ENCODE measurements around the gene NDUFB10. TPM values are rescaled to one million over a fixed set of nuclear protein-coding genes. Genes with fewer than 3 reads are reported as not detected.
"Not testable (repeated sequence)": the region's sequence is repeated elsewhere in the genome, so short reads cannot be mapped to it uniquely, and the experiment has no call there.

NDUFB10 gene
- polyA plus RNA-seq, 1 donor (not counting 4 experiments of a cell fraction or from before 2014, with no cell fraction given) = 107 TPM

- peaks cover 79% of the 10 kb centered on the region for H3K27me3 ChIP-seq (ENCODE audit: control insufficient read depth, extremely low read depth, insufficient read depth, low read length)
- no peak for DNase-seq (ENCODE audit: low read depth, low spot score)
- H3K27ac ChIP-seq (ENCODE audit: control insufficient read depth, insufficient read depth, low read length) = no peak overlapping the region
- no peaks in the 10 kb centered on the region for H4K20me1 ChIP-seq (ENCODE audit: control insufficient read depth, extremely low read depth, insufficient read depth, low read length)
- dilution Hi-C loops (cut with MboI; ENCODE audit: extremely low pct_ligation_motif_present, low sequenced_read_pairs) = no loop called here
- no peaks in the 10 kb centered on the region for H3K9me1 ChIP-seq (ENCODE audit: control insufficient read depth, extremely low read depth, insufficient read depth, low read length)
- H3K9me3 ChIP-seq (ENCODE audit: control insufficient read depth, low read depth, low read length) = no peaks in the 10 kb centered on the region
- no peaks in the 10 kb centered on the region for H3K79me2 ChIP-seq (ENCODE audit: control insufficient read depth, insufficient read depth, low read length)
- no peaks in the 10 kb centered on the region for H3K36me3 ChIP-seq (ENCODE audit: control insufficient read depth in 2 of 2, extremely low read depth in 1 of 2, insufficient read depth in 2 of 2, low read length in 2 of 2)
- H3K4me1 ChIP-seq (ENCODE audit: control insufficient read depth, extremely low read depth, insufficient read depth, low read length) = no peaks in the 10 kb centered on the region
- H3K4me2 ChIP-seq (ENCODE audit: control insufficient read depth, extremely low read depth, insufficient read depth, low read depth, low read length) = no peak overlapping the region
- TF ChIP-seq EZH2 (IDR thresholded peaks at IDR 0.05; ENCODE audit: low read length) = no peak
- FAIRE-seq = no peak
- H2AFZ ChIP-seq (ENCODE audit: control insufficient read depth, low read length) = no peak overlapping the region
- no peak overlapping the region for H3K4me3 ChIP-seq (ENCODE audit: control insufficient read depth in 2 of 3, extremely low read depth in 1 of 3, insufficient read depth in 2 of 3, low read depth in 1 of 3, low read length in 3 of 3)
- H3K9ac ChIP-seq (ENCODE audit: control insufficient read depth, extremely low read depth, insufficient read depth, low read length) = no peak overlapping the region
Measured at GRCh38 chr16:1919327-1919998, 39.9 kb upstream of the NDUFB10 start.

- H4K20me1 ChIP-seq (ENCODE audit: control insufficient read depth, extremely low read depth, insufficient read depth, low read length); DNase-seq (ENCODE audit: low read depth, low spot score); H3K4me2 ChIP-seq (ENCODE audit: control insufficient read depth, extremely low read depth, insufficient read depth, low read depth, low read length); H3K9me3 ChIP-seq (ENCODE audit: control insufficient read depth, low read depth, low read length); H3K4me3 ChIP-seq (ENCODE audit: control insufficient read depth in 2 of 3, extremely low read depth in 1 of 3, insufficient read depth in 2 of 3, low read depth in 1 of 3, low read length in 3 of 3); dilution Hi-C loops (cut with MboI; ENCODE audit: extremely low pct_ligation_motif_present, low sequenced_read_pairs); H3K4me1 ChIP-seq (ENCODE audit: control insufficient read depth, extremely low read depth, insufficient read depth, low read length); H2AFZ ChIP-seq (ENCODE audit: control insufficient read depth, low read length); FAIRE-seq; H3K79me2 ChIP-seq (ENCODE audit: control insufficient read depth, insufficient read depth, low read length); H3K27ac ChIP-seq (ENCODE audit: control insufficient read depth, insufficient read depth, low read length); H3K9me1 ChIP-seq (ENCODE audit: control insufficient read depth, extremely low read depth, insufficient read depth, low read length); H3K9ac ChIP-seq (ENCODE audit: control insufficient read depth, extremely low read depth, insufficient read depth, low read length); H3K36me3 ChIP-seq (ENCODE audit: control insufficient read depth in 2 of 2, extremely low read depth in 1 of 2, insufficient read depth in 2 of 2, low read length in 2 of 2): not testable (repeated sequence)
- peaks cover 74% of the 10 kb centered on the region for H3K27me3 ChIP-seq (ENCODE audit: control insufficient read depth, extremely low read depth, insufficient read depth, low read length)
Measured at GRCh38 chr16:1920122-1920521, 39.2 kb upstream of the NDUFB10 start.

DNA sequence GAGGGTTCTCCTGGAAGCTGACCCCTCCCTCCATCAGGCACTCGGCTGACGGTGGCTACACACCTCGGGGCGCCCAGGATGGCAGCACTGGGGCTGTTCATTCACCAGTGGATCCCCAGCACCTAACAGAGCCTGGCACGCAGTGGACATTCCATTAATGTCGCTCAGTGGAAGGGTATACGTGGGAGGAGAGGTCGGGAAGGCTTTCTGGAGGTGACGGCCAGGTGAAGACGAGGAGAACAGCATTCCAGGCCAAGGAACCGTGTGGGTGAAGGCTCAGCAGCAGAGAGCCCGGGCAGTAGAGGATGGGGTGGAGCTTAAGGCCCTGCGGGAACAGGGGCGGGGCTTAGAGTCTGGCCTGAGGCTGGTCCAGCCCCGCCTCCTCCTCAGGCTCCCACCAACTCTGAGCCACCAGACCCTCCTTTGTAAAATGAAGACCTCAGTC lies 38.6 kb upstream of the NDUFB10 start:
- TF ChIP-seq, protein P1, sequence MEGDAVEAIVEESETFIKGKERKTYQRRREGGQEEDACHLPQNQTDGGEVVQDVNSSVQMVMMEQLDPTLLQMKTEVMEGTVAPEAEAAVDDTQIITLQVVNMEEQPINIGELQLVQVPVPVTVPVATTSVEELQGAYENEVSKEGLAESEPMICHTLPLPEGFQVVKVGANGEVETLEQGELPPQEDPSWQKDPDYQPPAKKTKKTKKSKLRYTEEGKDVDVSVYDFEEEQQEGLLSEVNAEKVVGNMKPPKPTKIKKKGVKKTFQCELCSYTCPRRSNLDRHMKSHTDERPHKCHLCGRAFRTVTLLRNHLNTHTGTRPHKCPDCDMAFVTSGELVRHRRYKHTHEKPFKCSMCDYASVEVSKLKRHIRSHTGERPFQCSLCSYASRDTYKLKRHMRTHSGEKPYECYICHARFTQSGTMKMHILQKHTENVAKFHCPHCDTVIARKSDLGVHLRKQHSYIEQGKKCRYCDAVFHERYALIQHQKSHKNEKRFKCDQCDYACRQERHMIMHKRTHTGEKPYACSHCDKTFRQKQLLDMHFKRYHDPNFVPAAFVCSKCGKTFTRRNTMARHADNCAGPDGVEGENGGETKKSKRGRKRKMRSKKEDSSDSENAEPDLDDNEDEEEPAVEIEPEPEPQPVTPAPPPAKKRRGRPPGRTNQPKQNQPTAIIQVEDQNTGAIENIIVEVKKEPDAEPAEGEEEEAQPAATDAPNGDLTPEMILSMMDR (optimal IDR thresholded peaks at IDR 0.05 in 1 of 3, IDR thresholded peaks at IDR 0.05 in 1 of 3, conservative IDR thresholded peaks at IDR 0.05 in 1 of 3; ENCODE audit: extremely low read depth in 1 of 3, insufficient read depth in 2 of 3, low read length in 3 of 3) = no peak
- TF ChIP-seq EZH2 (IDR thresholded peaks at IDR 0.05; ENCODE audit: low read length) = peak; percentile 32
- no peaks in the 10 kb centered on the region for H3K4me1 ChIP-seq (ENCODE audit: control insufficient read depth, extremely low read depth, insufficient read depth, low read length)
- H2AFZ ChIP-seq (ENCODE audit: control insufficient read depth, low read length) = no peak overlapping the region
- H3K9ac ChIP-seq (ENCODE audit: control insufficient read depth, extremely low read depth, insufficient read depth, low read length) = no peak overlapping the region
- H3K9me3 ChIP-seq (ENCODE audit: control insufficient read depth, low read depth, low read length) = no peaks in the 10 kb centered on the region
- no peak overlapping the region for H3K4me3 ChIP-seq (ENCODE audit: control insufficient read depth in 2 of 3, extremely low read depth in 1 of 3, insufficient read depth in 2 of 3, low read depth in 1 of 3, low read length in 3 of 3)
- no peak overlapping the region for H3K27ac ChIP-seq (ENCODE audit: control insufficient read depth, insufficient read depth, low read length)
- no peaks in the 10 kb centered on the region for H3K36me3 ChIP-seq (ENCODE audit: control insufficient read depth in 2 of 2, extremely low read depth in 1 of 2, insufficient read depth in 2 of 2, low read length in 2 of 2)
- DNase-seq (ENCODE audit: low read depth, low spot score) (no peak), FAIRE-seq (no peak)
- H4K20me1 ChIP-seq (ENCODE audit: control insufficient read depth, extremely low read depth, insufficient read depth, low read length) = no peaks in the 10 kb centered on the region
- dilution Hi-C loops (cut with MboI; ENCODE audit: extremely low pct_ligation_motif_present, low sequenced_read_pairs) = no loop called here
- peaks cover 69% of the 10 kb centered on the region for H3K27me3 ChIP-seq (ENCODE audit: control insufficient read depth, extremely low read depth, insufficient read depth, low read length)
- H3K79me2 ChIP-seq (ENCODE audit: control insufficient read depth, insufficient read depth, low read length) = no peaks in the 10 kb centered on the region
- H3K4me2 ChIP-seq (ENCODE audit: control insufficient read depth, extremely low read depth, insufficient read depth, low read depth, low read length) = no peak overlapping the region
- no peaks in the 10 kb centered on the region for H3K9me1 ChIP-seq (ENCODE audit: control insufficient read depth, extremely low read depth, insufficient read depth, low read length)
